GM18519 (cell line): Measurements from ENCODE around the gene MEIKIN.
"Not testable (repeated sequence)": the region's sequence is repeated elsewhere in the genome, so short reads cannot be mapped to it uniquely, and the experiment has no call there.

Experiments used
- ATAC-seq: cut with Tn5 transposase; IDR thresholded peaks from one replicate; pipeline ENCODE4 v1.9.1; 2021; ENCODE audit warnings: mild to moderate bottlenecking, moderate library complexity; ENCODE audit not compliant: unreplicated experiment, low FRiP score

Gene MEIKIN

DNA sequence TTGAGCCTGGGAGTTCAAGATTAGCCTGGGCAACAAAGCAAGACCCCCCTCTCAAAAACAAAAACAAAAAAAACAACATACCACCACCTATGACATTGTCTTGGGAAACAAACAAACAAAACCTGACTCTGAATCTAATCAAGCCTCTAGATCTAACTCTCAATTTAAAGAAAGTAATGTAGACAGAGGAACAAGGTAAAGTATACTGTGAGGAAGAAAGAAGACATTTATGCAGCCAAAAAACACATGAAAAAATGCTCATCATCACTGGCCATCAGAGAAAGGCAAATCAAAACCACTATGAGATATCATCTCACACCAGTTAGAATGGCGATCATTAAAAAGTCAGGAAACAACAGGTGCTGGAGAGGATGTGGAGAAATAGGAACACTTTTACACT, 167.3 kb downstream of the MEIKIN start:
- ATAC-seq, result not testable (repeated sequence)

DNA sequence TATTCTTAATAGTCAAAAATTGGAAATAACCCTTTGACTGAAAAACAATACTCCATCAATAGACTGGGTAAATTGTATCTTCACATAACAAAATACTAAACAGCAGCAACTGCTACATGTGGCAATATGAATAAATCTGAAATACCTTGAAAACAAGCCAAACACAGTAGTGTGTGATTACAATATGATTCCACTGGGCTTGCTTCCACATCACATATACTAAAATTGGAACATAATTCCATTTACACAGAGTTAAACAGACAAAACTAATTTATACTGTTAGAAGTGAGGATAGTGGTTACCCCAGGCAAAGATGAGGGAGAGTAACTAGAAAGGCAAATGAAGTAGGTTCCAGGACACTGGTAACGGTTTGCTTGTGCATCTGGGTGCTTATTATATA, 169.0 kb downstream of the MEIKIN start:
- ATAC-seq, result no peak

DNA sequence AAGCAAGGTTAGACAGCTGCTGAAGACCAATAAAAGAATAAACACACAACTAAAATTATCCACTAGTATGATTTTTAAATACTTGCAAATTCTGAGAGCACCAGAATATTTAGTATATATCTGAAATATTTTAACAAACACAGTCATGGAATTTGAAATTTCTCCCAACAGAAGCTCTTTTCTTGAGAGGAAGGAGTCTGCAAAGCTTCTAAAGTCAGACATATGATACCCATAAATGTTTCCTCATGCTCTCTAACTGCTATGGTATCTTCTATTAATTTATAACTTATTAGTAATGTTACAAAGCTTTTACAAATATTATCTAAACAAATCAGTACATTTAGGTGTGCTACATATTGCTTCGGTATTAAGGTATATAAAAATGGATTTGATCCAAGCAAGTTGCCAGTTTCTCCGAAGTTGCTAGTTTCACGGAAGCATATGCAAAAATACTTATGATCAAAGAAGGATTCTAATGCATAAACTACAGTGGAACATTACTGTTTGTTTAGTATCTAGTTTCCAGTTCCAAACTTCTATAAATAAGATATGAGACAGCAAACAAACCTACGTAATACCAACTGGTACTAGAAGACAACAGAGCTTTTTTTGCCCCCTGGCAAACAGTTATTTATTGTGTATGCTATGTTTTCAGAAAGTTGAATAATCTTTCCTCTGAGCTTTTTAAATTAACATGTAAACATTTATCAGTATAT, 170.7 kb downstream of the MEIKIN start:
- ATAC-seq, result no peak

DNA sequence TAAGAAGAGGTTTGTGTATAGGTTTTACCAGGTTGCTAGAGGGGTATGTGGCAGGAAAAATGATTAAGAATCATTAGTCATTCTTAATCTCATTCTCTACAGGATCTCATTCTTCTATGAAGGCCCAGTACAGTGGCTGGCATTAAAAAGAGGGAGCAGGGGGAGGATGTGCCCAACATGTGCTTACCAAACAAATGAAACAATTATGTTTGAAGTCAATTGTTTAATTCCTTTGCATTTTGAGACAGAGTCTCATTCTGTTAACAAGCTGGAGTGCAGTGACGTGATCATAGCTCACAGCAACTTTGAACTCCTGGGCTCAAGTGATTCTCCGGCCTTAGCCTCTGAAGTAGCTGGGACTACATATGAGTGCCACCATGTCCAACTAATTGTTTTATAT, 171.7 kb downstream of the MEIKIN start:
- no peak for ATAC-seq

DNA sequence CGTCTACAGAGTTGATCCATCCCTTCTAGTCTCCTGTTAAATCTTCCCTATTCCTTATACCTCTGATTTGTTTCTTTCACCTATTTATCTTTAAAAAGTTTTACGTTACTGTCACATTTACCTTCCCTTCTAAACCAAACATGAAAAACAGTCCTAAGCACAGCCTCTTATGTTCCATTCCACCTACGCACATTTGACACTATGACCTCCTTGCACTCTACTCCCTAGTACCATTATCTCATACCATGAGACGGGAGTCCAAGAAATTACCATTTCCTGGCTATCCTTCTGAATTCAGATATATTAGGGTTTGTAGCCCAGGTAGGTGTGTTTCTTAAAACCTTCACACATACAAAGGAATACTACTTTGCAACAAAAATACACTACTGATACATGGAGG, 173.8 kb downstream of the MEIKIN start:
- ATAC-seq, result no peak

DNA sequence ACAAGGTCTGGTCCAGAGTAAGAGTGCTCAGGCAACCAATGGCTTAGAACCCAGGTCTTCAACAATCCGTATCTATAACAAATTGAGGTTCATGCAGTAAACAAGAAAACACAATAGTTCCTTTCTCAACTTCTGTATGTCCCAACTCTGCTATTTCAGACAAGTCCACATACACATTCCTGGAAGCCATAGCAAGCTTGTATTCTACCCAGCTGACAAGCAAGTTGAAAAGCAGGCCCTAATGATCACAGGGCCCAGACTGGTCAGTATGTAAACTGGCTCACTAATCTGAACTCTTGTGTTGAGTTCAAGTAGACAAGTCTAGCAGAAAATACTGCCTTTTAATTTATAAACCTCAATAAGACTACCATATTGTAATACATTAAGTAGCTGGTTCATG, 175.5 kb downstream of the MEIKIN start:
- no peak for ATAC-seq

DNA sequence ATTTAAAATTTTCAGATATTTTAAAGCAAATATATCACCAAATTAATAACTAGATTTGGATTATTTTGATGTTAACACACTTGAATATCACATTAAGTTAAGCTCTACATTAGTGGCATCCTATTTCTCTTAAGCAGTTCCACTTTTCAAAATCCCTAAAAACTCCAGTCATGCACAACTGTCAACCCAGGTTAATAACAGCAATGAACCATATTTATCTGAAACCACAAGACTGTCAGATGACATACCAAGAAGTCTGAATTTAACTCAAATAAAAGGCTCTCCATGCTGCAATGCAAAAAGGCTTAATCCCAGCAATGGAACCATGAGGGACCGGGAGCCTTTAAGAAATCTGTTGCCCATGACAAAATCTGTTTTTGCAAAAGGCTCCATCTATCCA, 176.1 kb downstream of the MEIKIN start:
- no peak for ATAC-seq

DNA sequence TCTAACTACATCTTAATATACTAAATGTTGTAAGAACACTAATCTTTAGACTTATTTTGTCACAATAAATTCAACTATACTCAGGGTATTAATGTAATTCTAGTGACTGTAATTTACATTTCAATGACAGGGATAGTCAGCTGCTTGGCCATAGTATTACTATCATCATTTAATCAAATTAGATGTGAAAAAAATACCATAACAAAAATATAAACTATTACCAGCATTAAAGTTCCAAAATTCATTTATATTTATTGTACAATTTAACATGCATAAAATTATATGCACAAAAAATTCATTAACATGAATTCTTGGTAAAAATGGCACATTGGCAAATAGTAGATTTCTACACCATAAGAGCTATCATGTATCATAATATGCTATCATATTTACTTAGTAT, 177.6 kb downstream of the MEIKIN start:
- ATAC-seq, result no peak

DNA sequence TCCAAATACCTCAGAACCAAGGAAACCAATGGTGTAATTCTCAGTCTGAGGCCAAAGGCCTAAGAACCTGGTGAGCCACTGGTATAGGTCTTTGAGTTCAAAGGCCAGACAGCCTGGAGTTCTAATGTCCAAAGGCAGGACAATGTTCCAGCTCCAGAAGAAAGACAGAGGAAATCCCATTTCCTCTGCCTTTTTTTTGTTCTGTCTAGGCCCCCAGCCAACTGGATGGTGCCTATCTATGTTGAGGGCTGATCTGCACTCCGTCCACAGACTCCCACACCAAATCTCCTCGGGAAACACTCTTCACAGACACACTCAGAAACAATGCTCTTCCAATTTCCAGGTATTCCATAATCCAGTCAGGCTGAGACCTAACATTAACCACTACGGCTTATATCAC, 178.8 kb downstream of the MEIKIN start:
- no peak for ATAC-seq

DNA sequence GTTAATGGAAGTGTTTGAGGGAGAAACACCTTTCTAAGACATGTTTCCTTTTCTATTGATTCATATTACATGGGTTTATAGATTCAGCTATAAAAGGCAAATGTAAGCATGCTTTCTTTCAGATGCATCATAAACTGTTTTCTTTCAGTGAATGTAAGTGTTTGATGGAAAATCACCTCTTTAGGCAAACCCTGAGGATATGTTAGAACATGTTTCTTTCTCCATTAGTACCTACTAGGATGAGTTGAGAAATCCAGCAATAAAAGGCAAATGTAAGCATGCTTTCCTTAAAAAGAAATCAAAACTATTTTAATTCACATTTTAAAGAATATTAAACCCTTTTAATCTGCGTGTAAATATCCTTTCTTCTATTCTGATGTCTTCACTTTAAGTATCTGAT, 180.2 kb downstream of the MEIKIN start:
- no peak for ATAC-seq

DNA sequence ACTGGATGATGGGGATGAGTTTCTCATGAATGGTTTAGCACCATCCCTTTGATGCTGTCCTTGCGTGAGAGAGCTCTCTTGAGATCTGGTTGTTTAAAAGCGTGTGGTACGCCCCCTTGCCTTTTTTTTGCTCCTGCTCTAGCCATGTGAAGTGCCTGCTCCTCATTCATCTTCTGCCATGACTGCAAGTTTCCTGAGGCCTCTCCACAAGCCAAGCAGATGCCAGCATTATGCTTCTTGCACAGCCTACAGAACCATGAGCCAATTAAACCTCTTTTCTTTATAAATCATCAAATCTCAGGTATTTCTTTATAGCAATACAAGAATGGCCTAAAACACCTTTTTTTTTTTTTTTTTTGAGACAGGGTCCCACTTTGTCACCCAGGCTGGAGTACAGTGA, 181.5 kb downstream of the MEIKIN start:
- no peak for ATAC-seq

DNA sequence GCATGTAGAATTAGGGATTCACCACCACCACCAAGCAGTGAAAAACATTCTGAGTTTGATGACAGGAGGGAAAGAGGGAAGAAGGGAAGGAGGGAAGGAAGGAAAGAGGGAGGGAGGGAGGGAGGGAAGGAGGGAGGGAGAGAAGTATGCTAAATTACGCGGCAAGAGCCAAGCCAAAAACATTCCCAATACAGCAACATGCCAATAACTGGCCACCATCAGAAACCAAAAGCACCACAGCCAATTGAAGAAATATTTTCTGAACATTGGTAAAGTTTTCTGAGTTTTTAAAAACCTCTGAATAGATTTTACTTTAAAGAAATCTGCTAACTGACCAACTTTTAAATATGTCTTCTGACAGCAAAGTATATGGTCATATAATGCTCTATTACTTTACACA, 184.7 kb downstream of the MEIKIN start:
- ATAC-seq, result no peak

DNA sequence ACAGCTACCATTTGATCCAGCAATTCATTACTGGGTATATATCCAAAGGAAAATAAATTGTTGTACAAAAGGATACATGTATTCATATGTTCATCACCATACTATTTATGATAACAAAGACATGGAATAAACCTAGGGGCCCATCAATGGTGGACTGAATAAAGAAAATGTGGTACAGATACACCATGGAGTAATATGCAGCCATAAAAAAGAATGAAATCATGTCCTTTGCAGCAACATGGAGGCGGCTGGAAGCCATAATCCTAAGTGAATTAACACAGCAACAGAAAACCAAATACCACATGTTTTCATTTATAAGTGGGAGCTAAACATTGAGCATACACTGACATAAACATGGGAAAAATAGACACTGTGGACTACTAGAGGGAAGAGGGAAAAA, 185.8 kb downstream of the MEIKIN start:
- ATAC-seq, result no peak

DNA sequence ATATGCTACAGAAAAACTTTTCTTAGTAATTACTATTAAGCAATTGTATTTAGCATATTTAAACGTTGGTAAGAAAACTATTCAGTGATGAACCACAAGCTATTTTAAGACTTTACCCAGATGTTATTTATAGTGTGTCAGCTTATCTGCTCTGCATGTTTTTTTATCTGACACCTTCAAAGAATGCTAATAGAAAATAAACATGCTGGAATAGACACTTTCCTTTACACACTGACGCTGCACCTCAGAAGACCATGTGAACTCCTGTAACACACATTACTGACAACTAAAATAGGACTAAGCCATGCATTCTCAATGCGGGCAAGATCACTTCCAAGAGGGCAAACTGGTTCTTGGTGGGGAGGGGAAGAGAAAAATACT, 187.0 kb downstream of the MEIKIN start:
- peak; percentile 31 for ATAC-seq

DNA sequence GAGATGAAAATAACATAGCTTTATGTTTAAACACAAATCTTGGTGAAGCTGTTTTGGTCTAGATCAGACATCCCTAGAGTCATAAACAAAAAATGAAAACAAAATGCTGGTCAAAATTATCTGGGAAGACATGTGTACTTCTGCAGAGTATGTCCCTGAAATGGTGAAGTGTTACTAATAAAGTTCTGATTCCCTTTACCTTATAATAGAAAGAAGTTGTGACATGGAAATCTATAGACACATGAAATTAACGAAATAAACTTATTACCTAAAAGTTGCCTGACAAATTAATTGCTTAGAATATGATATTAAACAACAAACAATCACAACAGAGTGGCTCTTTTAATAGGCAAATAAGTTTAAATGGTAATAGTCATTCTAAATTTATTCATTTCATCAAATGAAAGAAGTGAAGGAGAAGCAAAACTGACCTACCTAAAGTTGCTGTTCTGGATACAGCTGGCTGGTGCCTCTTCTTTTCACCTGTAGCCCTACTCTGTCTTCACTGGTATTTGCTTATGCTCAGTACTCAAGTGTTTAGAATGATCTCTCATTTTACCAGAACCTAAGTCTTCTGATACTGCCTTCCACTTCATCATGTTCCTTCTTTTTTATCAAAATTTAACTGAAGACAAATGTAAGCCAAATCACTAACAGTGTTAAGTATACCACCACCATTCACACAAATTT, 187.5 kb downstream of the MEIKIN start:
- peak; percentile 44 for ATAC-seq
